Panc1 (cell line): ENCODE data around the gene RTN4IP1. TPM values are rescaled to one million over a fixed set of nuclear protein-coding genes. Genes with fewer than 3 reads are reported as not detected.

Experiments used
- ATAC-seq: fragments of 200-7000 bp; cut with Tn5 transposase; 2 replicates; pipeline ENCODE4 v1.9.1; 2020; ENCODE audit warnings: mild to moderate bottlenecking, moderate library complexity
- BruUV-seq: library from RNA; stranded (reverse); fragments of 400-500 nt; replicated peaks from 2 replicates; lab custom pipeline; 2021; lab: Mats Ljungman, UMichigan
- CTCF ChIA-PET: fragments of 300-600 bp; sonication (Branson Sonifier 250); formaldehyde crosslinking; loops from one replicate; lab custom pipeline; 2022; ENCODE audit warnings: antibody characterized with exemption; lab: Charles Lee
- POLR2A ChIA-PET: fragments of 300-600 bp; sonication (Branson Sonifier 250); formaldehyde crosslinking; loops from one replicate; lab custom pipeline; 2022; ENCODE audit warnings: antibody characterized with exemption; lab: Charles Lee
- DNase-seq: peaks from one replicate; pipeline ENCODE4 v3.0.0-alpha.2; 2010; ENCODE audit warnings: low read depth, low spot score
- H3K27ac ChIP-seq: 2 replicates; pipeline ENCODE4 v1.5.1; 2011; ENCODE audit warnings: mild to moderate bottlenecking, low read length, inconsistent platforms
- H3K27me3 ChIP-seq: fragments of 200-500 bp; sonication (Bioruptor generic); 2 replicates; pipeline ENCODE4 v1.6.0; 2014; ENCODE audit warnings: low read length, inconsistent platforms; ENCODE audit not compliant: control insufficient read depth, insufficient read depth
- H3K36me3 ChIP-seq: fragments of 200-500 bp; sonication (Bioruptor generic); 2 replicates; pipeline ENCODE4 v1.5.1; 2014; ENCODE audit warnings: inconsistent platforms, mild to moderate bottlenecking, low read length, moderate library complexity; ENCODE audit not compliant: control insufficient read depth, insufficient read depth
- H3K4me1 ChIP-seq: 2 replicates; pipeline ENCODE4 v1.5.1; 2011; ENCODE audit warnings: inconsistent platforms, mild to moderate bottlenecking, low read length, moderate library complexity; ENCODE audit not compliant: control insufficient read depth, insufficient read depth
- H3K4me3 ChIP-seq, 2 experiments: 2 replicates each; pipeline ENCODE4 v1.5.1; 2011 to 2012; ENCODE audit warnings: low read depth in 2 of 2, low read length in 2 of 2, mild to moderate bottlenecking in 2 of 2, inconsistent platforms in 1 of 2, moderate library complexity in 1 of 2
- H3K9me3 ChIP-seq: fragments of 200-500 bp; sonication (Bioruptor generic); 2 replicates; pipeline ENCODE4 v1.5.1; 2014; ENCODE audit warnings: low read depth, mild to moderate bottlenecking, inconsistent platforms, low read length, moderate library complexity; ENCODE audit not compliant: control insufficient read depth, insufficient read depth
- CTCF ChIP-seq: fragments of 450-650 bp; IDR thresholded peaks from 2 replicates; pipeline ENCODE4 v1.5.1; 2017; ENCODE audit warnings: mild to moderate bottlenecking
- POLR2AphosphoS5 ChIP-seq: IDR thresholded peaks from 2 replicates; pipeline ENCODE4 v1.6.1; 2012; ENCODE audit warnings: mild to moderate bottlenecking, low read depth, low read length, moderate library complexity
- SIN3A ChIP-seq: IDR thresholded peaks from 2 replicates; pipeline ENCODE4 v1.6.1; 2012; ENCODE audit warnings: low read depth, mild to moderate bottlenecking, low read length, moderate library complexity, borderline replicate concordance; ENCODE audit not compliant: insufficient read depth
- TCF7L2 ChIP-seq: IDR thresholded peaks from 2 replicates; pipeline ENCODE4 v1.6.1; 2011; ENCODE audit warnings: mild to moderate bottlenecking, low read depth, low read length, inconsistent platforms
- in situ Hi-C: cut with HindIII; loops from 2 replicates; pipeline ENCODE4 v1.10.0; 2016; ENCODE audit warnings: low sequenced_read_pairs, low pct_unique_long_range_greater_than_20kb
- intact Hi-C: fragments of 100-400 bp; cut with micrococcal nuclease; formaldehyde crosslinking; loops from one replicate; pipeline ENCODE4 v1.10.0; 2022; ENCODE audit not compliant: unreplicated experiment
- total RNA-seq: library from RNA; stranded (reverse); gene quantifications from one replicate; pipeline ENCODE4 v1.2.1, GENCODE V29; 2021; ENCODE audit not compliant: unreplicated experiment
- TF ChIP-seq, protein P1 (sequence below), 2 experiments: IDR thresholded peaks; 2 replicates each; pipeline ENCODE4 v1.6.1; 2011 to 2012; ENCODE audit warnings: low read depth in 2 of 2, control low read depth in 1 of 2, low read length in 1 of 2, mild to moderate bottlenecking in 1 of 2, moderate library complexity in 1 of 2; ENCODE audit not compliant: insufficient read depth in 1 of 2

RTN4IP1 gene
- total RNA-seq, 1 experiment from 2014 or later, result 9.4 TPM

GRCh38 chr6:106553440-106553839 is 75.9 kb downstream of the RTN4IP1 start:
- intact Hi-C loops, result no loop called here

DNA sequence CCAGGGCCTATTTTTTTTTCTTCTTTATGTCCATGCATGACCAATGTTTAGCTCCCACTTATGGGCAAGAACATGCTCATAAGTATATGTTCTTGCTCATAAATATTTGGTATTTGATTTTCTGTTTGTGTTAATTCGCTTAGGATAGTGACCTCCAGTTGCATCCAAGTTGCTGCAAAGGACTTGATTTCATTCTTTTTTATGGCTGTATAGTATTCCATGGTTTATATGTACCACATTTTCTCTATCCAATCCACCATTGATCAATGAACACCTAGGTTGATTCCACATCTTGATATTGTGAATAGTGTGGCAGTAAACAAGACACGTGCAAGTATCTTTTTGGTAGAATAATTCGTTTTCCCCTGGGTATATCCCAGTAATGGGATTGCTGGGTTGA is 78.1 kb downstream of the RTN4IP1 start:
- H3K36me3 ChIP-seq, result peaks cover 4% of the 10 kb centered on the region; the same call in 1 of the 2 replicates
- no peaks in the 10 kb centered on the region for H3K27me3 ChIP-seq
- intact Hi-C loops, result no loop called here
- POLR2A ChIA-PET, result no interaction called here
- no peak overlapping the region for H3K27ac ChIP-seq
- ATAC-seq, result no peak
- no peaks in the 10 kb centered on the region for H3K9me3 ChIP-seq
- no peak for TF ChIP-seq SIN3A
- no peak for TF ChIP-seq TCF7L2
- TF ChIP-seq, protein P1, sequence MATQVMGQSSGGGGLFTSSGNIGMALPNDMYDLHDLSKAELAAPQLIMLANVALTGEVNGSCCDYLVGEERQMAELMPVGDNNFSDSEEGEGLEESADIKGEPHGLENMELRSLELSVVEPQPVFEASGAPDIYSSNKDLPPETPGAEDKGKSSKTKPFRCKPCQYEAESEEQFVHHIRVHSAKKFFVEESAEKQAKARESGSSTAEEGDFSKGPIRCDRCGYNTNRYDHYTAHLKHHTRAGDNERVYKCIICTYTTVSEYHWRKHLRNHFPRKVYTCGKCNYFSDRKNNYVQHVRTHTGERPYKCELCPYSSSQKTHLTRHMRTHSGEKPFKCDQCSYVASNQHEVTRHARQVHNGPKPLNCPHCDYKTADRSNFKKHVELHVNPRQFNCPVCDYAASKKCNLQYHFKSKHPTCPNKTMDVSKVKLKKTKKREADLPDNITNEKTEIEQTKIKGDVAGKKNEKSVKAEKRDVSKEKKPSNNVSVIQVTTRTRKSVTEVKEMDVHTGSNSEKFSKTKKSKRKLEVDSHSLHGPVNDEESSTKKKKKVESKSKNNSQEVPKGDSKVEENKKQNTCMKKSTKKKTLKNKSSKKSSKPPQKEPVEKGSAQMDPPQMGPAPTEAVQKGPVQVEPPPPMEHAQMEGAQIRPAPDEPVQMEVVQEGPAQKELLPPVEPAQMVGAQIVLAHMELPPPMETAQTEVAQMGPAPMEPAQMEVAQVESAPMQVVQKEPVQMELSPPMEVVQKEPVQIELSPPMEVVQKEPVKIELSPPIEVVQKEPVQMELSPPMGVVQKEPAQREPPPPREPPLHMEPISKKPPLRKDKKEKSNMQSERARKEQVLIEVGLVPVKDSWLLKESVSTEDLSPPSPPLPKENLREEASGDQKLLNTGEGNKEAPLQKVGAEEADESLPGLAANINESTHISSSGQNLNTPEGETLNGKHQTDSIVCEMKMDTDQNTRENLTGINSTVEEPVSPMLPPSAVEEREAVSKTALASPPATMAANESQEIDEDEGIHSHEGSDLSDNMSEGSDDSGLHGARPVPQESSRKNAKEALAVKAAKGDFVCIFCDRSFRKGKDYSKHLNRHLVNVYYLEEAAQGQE (IDR thresholded peaks at IDR 0.05; ENCODE audit: insufficient read depth in 1 of 2, low read depth in 2 of 2, low read length in 1 of 2), result no peak
- TF ChIP-seq CTCF, result no peak
- no peak for TF ChIP-seq POLR2AphosphoS5
- no peak for DNase-seq
- no peak overlapping the region for H3K4me3 ChIP-seq
- CTCF ChIA-PET, result no interaction called here
- BruUV-seq, result no TSS peak
- in situ Hi-C loops, result no loop called here
- peaks cover 7% of the 10 kb centered on the region for H3K4me1 ChIP-seq

More at GRCh38 chr6:106553440-106553839, 75.9 kb downstream of the RTN4IP1 start:
- Histone ChIP-seq H3K9me3 (no peaks in the 10 kb centered on the region), H3K36me3 (peaks cover 4% of the 10 kb centered on the region; the same call in 1 of the 2 replicates), H3K27me3 (no peaks in the 10 kb centered on the region), H3K27ac (no peak overlapping the region), H3K4me3 (no peak overlapping the region), H3K4me1 (no peaks in the 10 kb centered on the region)
- POLR2A ChIA-PET, result interaction anchor here (0.6 kb wide), 1 partner anchor 55 kb away, joined by 8 read pairs; no protein-coding TSS in a partner anchor
- TF ChIP-seq SIN3A (no peak), CTCF (no peak), POLR2AphosphoS5 (no peak), TCF7L2 (no peak)
- TF ChIP-seq, protein P1 (IDR thresholded peaks at IDR 0.05; ENCODE audit: insufficient read depth in 1 of 2, low read depth in 2 of 2, low read length in 1 of 2), result no peak
- CTCF ChIA-PET, result no interaction called here
- no peak for DNase-seq
- in situ Hi-C loops, result no loop called here
- no TSS peak for BruUV-seq
- ATAC-seq, result no peak
